GM12878 (cell line): ENCODE data around the gene DAZAP1. TPM values are rescaled to one million over a fixed set of nuclear protein-coding genes. Genes with fewer than 3 reads are reported as not detected.

Experiments
- ATAC-seq: fragments of 200-7000 bp; cut with Tn5 transposase; 3 replicates; pipeline ENCODE4 v1.9.1; 2020; ENCODE audit warnings: mild to moderate bottlenecking, moderate library complexity
- BruUV-seq: library from RNA; stranded (reverse); fragments of 400-500 nt; replicated peaks from 2 replicates; lab custom pipeline; 2021; lab: Mats Ljungman, UMichigan
- CTCF ChIA-PET: fragments of 300-600 bp; sonication (Branson Sonifier 250); formaldehyde crosslinking; extraction: SDS; loops from one replicate; lab custom pipeline; 2021; ENCODE audit warnings: inconsistent platforms; lab: Yijun Ruan, JAX
- POLR2A ChIA-PET: fragments of 350-600 bp; formaldehyde crosslinking; extraction: SDS; loops from one replicate; lab custom pipeline; 2021; ENCODE audit warnings: inconsistent platforms; lab: Charles Lee
- RAD21 ChIA-PET: fragments of 300-600 bp; sonication (Branson Sonifier 250); formaldehyde crosslinking; loops from one replicate; lab custom pipeline; 2023; ENCODE audit warnings: antibody characterized with exemption; ENCODE audit not compliant: unreplicated experiment; lab: Charles Lee
- SMC1A ChIA-PET: fragments of 300-600 bp; sonication (Branson Sonifier 250); formaldehyde crosslinking; loops from one replicate; lab custom pipeline; 2023; ENCODE audit not compliant: unreplicated experiment, uncharacterized antibody; lab: Charles Lee
- DNase-seq: peaks from one replicate; pipeline ENCODE4 v3.0.0-alpha.2; 2011; ENCODE audit warnings: low read depth, low spot score
- FAIRE-seq: peaks from 3 replicates; lab custom pipeline; 2011; peaks lifted over from hg19 to GRCh38; lab: Jason Lieb, UNC
- H2AFZ ChIP-seq: 2 replicates; pipeline ENCODE4 v1.6.0; 2011; ENCODE audit warnings: low read depth, low read length, control low read depth; ENCODE audit not compliant: control insufficient read depth
- H3K27ac ChIP-seq: 2 replicates; pipeline ENCODE4 v1.5.1; 2011; ENCODE audit warnings: control low read depth; ENCODE audit not compliant: control insufficient read depth, insufficient read depth
- H3K27me3 ChIP-seq, 2 experiments: replicated peaks in 1 of 2; 2 replicates each; pipeline versions ENCODE4 v1.6.0 to v1.6.1; 2011; ENCODE audit warnings: low read length in 1 of 2; ENCODE audit not compliant: control insufficient read depth in 2 of 2, insufficient read depth in 2 of 2
- H3K36me3 ChIP-seq, 2 experiments: 2 replicates each; pipeline ENCODE4 v1.5.1; 2011; ENCODE audit warnings: low read length in 1 of 2; ENCODE audit not compliant: control insufficient read depth in 2 of 2, insufficient read depth in 2 of 2
- H3K4me1 ChIP-seq: 2 replicates; pipeline ENCODE4 v1.6.1; 2011; ENCODE audit warnings: mild to moderate bottlenecking, low read length, moderate library complexity, mixed read lengths; ENCODE audit not compliant: control insufficient read depth, insufficient read depth
- H3K4me2 ChIP-seq: 2 replicates; pipeline ENCODE4 v1.6.0; 2011; ENCODE audit warnings: control low read depth; ENCODE audit not compliant: control insufficient read depth, insufficient read depth
- H3K4me3 ChIP-seq: fragments of 200-600 bp; sonication (generic); 2 replicates; pipeline ENCODE4 v1.5.1; 2016
- H3K79me2 ChIP-seq: 2 replicates; pipeline ENCODE4 v1.6.0; 2011; ENCODE audit warnings: low read length; ENCODE audit not compliant: control insufficient read depth, insufficient read depth
- H3K9ac ChIP-seq: 2 replicates; pipeline ENCODE4 v1.8.0; 2011; ENCODE audit warnings: low read length, control low read depth, mixed read lengths; ENCODE audit not compliant: control insufficient read depth, insufficient read depth
- H3K9me3 ChIP-seq: replicated peaks from 3 replicates; pipeline ENCODE4 v1.5.1; 2011; ENCODE audit warnings: mild to moderate bottlenecking, low read length; ENCODE audit not compliant: control insufficient read depth, insufficient read depth
- H4K20me1 ChIP-seq: 2 replicates; pipeline ENCODE4 v1.6.0; 2011; ENCODE audit not compliant: control insufficient read depth, insufficient read depth
- CBX5 ChIP-seq: sonication (generic); IDR thresholded peaks from 2 replicates; pipeline ENCODE4 v1.6.1; 2016; ENCODE audit warnings: low read depth, moderate library complexity, mild to moderate bottlenecking, inconsistent platforms
- CHD2 ChIP-seq: IDR thresholded peaks from 2 replicates; pipeline ENCODE4 v1.6.1; 2011; ENCODE audit warnings: low read depth, low read length, improper control_type of control experiment, borderline replicate concordance
- CREM ChIP-seq: IDR thresholded peaks from 2 replicates; pipeline ENCODE4 v1.6.1; 2014; ENCODE audit warnings: antibody characterized with exemption, low read depth
- EED ChIP-seq: sonication (generic); IDR thresholded peaks from 2 replicates; pipeline ENCODE4 v1.6.1; 2016; ENCODE audit warnings: antibody characterized with exemption, low read depth
- IRF4 ChIP-seq: IDR thresholded peaks from 2 replicates; pipeline ENCODE4 v1.6.1; 2011; ENCODE audit warnings: low read depth, low read length
- MEF2A ChIP-seq: IDR thresholded peaks from 2 replicates; pipeline ENCODE4 v1.6.1; 2011; ENCODE audit warnings: low read depth, mild to moderate bottlenecking, low read length, moderate library complexity; ENCODE audit not compliant: insufficient read depth
- POLR2AphosphoS2 ChIP-seq: IDR thresholded peaks from 2 replicates; pipeline ENCODE4 v1.6.1; 2011; ENCODE audit warnings: low read depth, mild to moderate bottlenecking, low read length, improper control_type of control experiment, moderate library complexity
- SUZ12 ChIP-seq: fragments of 200-600 bp; sonication (generic); IDR thresholded peaks from one replicate; pipeline ENCODE4 v1.6.1; 2018; ENCODE audit warnings: antibody characterized with exemption, mild to moderate bottlenecking; ENCODE audit not compliant: unreplicated experiment
- WRNIP1 ChIP-seq: IDR thresholded peaks from 2 replicates; pipeline ENCODE4 v1.6.1; 2011; ENCODE audit warnings: low read depth, low read length, improper control_type of control experiment, borderline replicate concordance
- ZNF274 ChIP-seq: IDR thresholded peaks from one replicate; pipeline ENCODE4 v1.8.0; 2011; ENCODE audit not compliant: insufficient read length, insufficient read depth
- WGBS: methylation state at CpG from one replicate; pipeline ENCODE4 v1.1.6; 2016; ENCODE audit warnings: low lambda C conversion rate; ENCODE audit not compliant: insufficient replicate concordance, insufficient coverage; ENCODE audit errors: missing lambda C conversion rate; 5-methylcytosine and 5-hydroxymethylcytosine counted together
- in situ Hi-C: fragments of 300-500 bp; cut with MboI; formaldehyde crosslinking; loops from 9 replicates; pipeline ENCODE4 v1.14.3; 2018; ENCODE audit warnings: mixed read lengths
- intact Hi-C: fragments of 100-400 bp; cut with micrococcal nuclease; formaldehyde crosslinking; loops from one replicate; pipeline ENCODE4 v1.14.2; 2022; ENCODE audit not compliant: unreplicated experiment
- polyA plus RNA-seq, 11 experiments: library from polyadenylated mRNA; depleted of rRNA in 4 of 11; unstranded in 6 of 11; stranded (reverse) in 5 of 11; fragments of >200 nt; fragmentation: Nextera tagmentation in 4 of 11; fragmentation: Illumina TruSeq in 1 of 11; extraction: Ambion mirVana in 4 of 11; extraction: Trizol in 1 of 11; gene quantifications; 1 replicate in 1 of 11; 2 replicates in 10 of 11; pipeline versions ENCODE4 v1.2.1 to v1.2.3, GENCODE V29; 2011 to 2016; ENCODE audit warnings: inconsistent platforms in 2 of 11, missing spikeins in 2 of 11, low read depth in 1 of 11
- total RNA-seq, 4 experiments: library from RNA; depleted of rRNA in 3 of 4; stranded (reverse); fragments of >200 nt in 3 of 4; fragmentation: Illumina TruSeq in 1 of 4; extraction: Trizol in 1 of 4; gene quantifications; 2 replicates each; pipeline versions ENCODE4 v1.2.1 to v1.2.3, GENCODE V29; 2013 to 2021
- TF ChIP-seq, protein P1 (sequence below): IDR thresholded peaks from 2 replicates; pipeline ENCODE4 v1.6.1; 2012; ENCODE audit warnings: mild to moderate bottlenecking, low read depth, low read length
- TF ChIP-seq, protein P2 (sequence below): IDR thresholded peaks from 2 replicates; pipeline ENCODE4 v1.6.1; 2011; ENCODE audit warnings: borderline replicate concordance, low read depth, mild to moderate bottlenecking, moderate library complexity, low read length; ENCODE audit not compliant: insufficient read depth, poor library complexity, severe bottlenecking
- TF ChIP-seq, protein P3 (sequence below): fragments of 450-650 bp; formaldehyde crosslinking; IDR thresholded peaks from 2 replicates; pipeline ENCODE4 v1.4.0; 2020; ENCODE audit warnings: mild to moderate bottlenecking, moderate library complexity

DAZAP1 gene
- total and polyA plus RNA-seq, 10 of the 15 experiments (the other 5 are each of a cell fraction or from before 2014, with no cell fraction given) = 9.9 to 240 (median 92.3) TPM

DNA sequence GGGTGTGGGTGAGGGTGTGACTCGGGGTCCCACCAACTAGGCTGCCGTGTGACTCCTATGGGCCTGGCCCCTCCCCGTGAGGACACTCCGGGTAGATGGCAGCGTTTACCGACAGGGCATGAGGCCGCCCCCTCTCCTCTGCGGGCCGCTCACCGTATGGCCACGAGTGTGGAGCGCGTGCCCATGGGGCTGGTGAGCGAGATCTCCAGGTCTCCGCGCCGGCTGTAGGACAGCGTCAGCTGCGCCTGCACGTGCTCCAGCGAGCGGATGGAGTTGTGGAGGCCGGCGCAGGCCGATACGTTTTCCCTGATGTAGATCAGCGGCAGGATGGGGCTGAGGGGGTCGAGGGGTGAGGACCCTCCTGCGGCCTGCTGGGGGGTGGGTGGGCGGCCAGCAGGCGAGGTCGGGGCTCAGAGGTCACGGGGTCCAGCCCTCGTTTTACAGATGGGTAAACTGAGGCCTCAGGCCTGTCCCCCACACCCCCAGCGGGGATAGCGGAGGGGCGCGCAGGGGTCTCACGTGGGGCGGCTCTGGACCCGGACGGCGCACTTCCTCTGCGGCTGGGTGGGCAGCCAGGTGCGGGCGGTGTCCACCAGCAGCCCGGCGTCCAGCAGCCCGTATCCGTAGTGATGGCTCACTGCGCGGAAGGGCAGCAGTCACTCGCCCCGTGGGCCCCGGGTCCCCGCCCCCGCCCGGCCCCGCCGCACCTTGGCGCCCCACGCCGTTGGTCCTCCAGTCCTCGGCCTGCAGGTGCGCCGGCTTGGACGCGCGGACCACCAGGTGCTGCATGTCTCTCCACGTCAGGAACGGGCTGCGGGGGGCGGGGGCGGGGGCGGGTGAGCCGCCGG, 76.0 kb downstream of the DAZAP1 start:
- H3K9ac ChIP-seq = no peak overlapping the region
- H3K4me1 ChIP-seq = no peaks in the 10 kb centered on the region
- ChIA-PET RAD21 (no interaction called here), SMC1A (no interaction called here), CTCF (no interaction called here), POLR2A (no interaction called here)
- H3K36me3 ChIP-seq = no peaks in the 10 kb centered on the region
- no peaks in the 10 kb centered on the region for H3K27me3 ChIP-seq
- no peak overlapping the region for H3K4me3 ChIP-seq
- WGBS = 92% methylated on average over 29 of the region's 77 CpGs
- no peak for ATAC-seq
- no TSS peak for BruUV-seq
- in situ Hi-C loops = no loop called here
- no peak for FAIRE-seq
- intact Hi-C loops = no loop called here
- no peak for TF ChIP-seq IRF4
- no peak for TF ChIP-seq POLR2AphosphoS2
- no peak for TF ChIP-seq WRNIP1
- no peak for TF ChIP-seq CREM
- TF ChIP-seq, protein P1, sequence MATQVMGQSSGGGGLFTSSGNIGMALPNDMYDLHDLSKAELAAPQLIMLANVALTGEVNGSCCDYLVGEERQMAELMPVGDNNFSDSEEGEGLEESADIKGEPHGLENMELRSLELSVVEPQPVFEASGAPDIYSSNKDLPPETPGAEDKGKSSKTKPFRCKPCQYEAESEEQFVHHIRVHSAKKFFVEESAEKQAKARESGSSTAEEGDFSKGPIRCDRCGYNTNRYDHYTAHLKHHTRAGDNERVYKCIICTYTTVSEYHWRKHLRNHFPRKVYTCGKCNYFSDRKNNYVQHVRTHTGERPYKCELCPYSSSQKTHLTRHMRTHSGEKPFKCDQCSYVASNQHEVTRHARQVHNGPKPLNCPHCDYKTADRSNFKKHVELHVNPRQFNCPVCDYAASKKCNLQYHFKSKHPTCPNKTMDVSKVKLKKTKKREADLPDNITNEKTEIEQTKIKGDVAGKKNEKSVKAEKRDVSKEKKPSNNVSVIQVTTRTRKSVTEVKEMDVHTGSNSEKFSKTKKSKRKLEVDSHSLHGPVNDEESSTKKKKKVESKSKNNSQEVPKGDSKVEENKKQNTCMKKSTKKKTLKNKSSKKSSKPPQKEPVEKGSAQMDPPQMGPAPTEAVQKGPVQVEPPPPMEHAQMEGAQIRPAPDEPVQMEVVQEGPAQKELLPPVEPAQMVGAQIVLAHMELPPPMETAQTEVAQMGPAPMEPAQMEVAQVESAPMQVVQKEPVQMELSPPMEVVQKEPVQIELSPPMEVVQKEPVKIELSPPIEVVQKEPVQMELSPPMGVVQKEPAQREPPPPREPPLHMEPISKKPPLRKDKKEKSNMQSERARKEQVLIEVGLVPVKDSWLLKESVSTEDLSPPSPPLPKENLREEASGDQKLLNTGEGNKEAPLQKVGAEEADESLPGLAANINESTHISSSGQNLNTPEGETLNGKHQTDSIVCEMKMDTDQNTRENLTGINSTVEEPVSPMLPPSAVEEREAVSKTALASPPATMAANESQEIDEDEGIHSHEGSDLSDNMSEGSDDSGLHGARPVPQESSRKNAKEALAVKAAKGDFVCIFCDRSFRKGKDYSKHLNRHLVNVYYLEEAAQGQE = no peak
- TF ChIP-seq CBX5 = no peak
- no peak for TF ChIP-seq MEF2A
- TF ChIP-seq SUZ12 = no peak
- no peak for TF ChIP-seq EED
- TF ChIP-seq, protein P2, sequence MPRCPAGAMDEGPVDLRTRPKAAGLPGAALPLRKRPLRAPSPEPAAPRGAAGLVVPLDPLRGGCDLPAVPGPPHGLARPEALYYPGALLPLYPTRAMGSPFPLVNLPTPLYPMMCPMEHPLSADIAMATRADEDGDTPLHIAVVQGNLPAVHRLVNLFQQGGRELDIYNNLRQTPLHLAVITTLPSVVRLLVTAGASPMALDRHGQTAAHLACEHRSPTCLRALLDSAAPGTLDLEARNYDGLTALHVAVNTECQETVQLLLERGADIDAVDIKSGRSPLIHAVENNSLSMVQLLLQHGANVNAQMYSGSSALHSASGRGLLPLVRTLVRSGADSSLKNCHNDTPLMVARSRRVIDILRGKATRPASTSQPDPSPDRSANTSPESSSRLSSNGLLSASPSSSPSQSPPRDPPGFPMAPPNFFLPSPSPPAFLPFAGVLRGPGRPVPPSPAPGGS = no peak
- no peak for TF ChIP-seq CHD2
- TF ChIP-seq ZNF274 = no peak
- TF ChIP-seq, protein P3, sequence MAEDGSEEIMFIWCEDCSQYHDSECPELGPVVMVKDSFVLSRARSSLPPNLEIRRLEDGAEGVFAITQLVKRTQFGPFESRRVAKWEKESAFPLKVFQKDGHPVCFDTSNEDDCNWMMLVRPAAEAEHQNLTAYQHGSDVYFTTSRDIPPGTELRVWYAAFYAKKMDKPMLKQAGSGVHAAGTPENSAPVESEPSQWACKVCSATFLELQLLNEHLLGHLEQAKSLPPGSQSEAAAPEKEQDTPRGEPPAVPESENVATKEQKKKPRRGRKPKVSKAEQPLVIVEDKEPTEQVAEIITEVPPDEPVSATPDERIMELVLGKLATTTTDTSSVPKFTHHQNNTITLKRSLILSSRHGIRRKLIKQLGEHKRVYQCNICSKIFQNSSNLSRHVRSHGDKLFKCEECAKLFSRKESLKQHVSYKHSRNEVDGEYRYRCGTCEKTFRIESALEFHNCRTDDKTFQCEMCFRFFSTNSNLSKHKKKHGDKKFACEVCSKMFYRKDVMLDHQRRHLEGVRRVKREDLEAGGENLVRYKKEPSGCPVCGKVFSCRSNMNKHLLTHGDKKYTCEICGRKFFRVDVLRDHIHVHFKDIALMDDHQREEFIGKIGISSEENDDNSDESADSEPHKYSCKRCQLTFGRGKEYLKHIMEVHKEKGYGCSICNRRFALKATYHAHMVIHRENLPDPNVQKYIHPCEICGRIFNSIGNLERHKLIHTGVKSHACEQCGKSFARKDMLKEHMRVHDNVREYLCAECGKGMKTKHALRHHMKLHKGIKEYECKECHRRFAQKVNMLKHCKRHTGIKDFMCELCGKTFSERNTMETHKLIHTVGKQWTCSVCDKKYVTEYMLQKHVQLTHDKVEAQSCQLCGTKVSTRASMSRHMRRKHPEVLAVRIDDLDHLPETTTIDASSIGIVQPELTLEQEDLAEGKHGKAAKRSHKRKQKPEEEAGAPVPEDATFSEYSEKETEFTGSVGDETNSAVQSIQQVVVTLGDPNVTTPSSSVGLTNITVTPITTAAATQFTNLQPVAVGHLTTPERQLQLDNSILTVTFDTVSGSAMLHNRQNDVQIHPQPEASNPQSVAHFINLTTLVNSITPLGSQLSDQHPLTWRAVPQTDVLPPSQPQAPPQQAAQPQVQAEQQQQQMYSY (CRISPR knock-in tag) = no peak
- H3K4me2 ChIP-seq = no peak overlapping the region
- H4K20me1 ChIP-seq = no peaks in the 10 kb centered on the region
- H3K79me2 ChIP-seq = peaks cover 6% of the 10 kb centered on the region
- H2AFZ ChIP-seq = no peak overlapping the region
- H3K9me3 ChIP-seq = no peaks in the 10 kb centered on the region
- no peak for DNase-seq
- no peak overlapping the region for H3K27ac ChIP-seq
